COR-L47 (cell line): ENCODE data around the gene HIPK2.
"Not testable (repeated sequence)": the region's sequence is repeated elsewhere in the genome, so short reads cannot be mapped to it uniquely, and the experiment has no call there.

Source experiments
- DNase-seq: peaks from one replicate; lab custom pipeline; 2025; lab: John Stamatoyannopoulos, UW

HIPK2 gene

DNA sequence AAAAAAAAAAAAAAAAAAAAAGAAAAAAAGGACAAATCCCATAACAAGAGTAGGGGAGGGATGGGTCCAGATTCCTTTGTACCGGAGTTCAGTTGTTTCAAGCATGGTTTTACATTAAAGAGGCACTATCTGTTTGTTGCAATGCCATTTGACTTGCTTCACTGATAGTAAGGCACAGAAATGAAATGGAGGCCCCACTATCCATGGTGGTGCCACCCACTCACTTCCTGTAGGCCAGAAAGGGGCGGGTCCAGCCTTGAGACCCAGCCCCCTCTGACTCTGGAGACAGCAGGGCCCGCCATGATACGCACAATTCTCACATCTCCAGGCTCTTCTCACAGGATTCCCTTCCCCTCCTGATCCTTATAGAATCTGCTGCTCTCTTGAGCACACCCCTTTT, 154.3 kb downstream of the HIPK2 start:
- DNase-seq, result no peak

DNA sequence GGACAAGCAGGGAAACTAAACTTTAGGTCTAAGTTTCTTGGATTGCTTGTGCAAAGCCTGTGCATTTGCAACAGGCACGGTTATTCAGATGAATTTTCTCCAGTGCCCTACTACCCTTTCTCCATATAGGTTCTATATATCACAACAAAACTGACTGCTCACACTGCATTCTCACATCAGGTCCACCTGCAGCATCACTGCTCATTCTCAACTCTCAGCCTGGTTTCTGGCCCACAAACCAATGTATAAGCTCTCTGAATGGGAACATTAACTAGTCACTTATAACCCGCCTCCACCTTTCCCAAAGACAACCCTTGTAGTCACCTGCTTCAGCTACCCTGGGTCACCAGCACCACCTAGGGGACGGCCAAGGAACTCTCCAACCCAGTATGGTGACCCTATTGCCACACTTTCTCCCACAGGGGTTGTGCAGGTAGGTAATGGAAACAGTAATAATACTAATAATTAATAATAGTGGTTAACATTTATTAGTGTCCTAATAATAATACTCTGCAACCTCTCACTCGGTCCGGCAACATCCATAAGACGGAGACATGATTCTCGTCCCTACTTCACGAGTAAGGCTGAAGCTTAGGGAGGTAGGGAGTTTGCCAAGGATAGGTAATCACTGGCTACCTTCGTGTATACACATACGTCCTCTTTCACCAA, 157.0 kb downstream of the HIPK2 start:
- DNase-seq, result peak; percentile 52

DNA sequence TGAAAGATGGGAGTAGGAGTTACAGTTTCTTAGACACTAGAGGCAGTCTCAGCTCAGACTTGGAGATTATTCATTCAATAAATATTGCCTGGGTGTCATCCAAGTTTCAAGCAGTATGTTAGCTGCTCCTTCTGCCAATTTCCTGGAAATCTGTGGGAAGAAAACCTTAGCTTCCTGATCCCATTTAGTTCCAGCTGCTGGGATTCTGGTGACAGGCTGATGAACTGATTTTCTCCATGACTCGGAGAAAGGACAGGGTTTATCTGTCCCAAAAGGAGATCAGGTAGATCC, 158.5 kb downstream of the HIPK2 start:
- no peak for DNase-seq

DNA sequence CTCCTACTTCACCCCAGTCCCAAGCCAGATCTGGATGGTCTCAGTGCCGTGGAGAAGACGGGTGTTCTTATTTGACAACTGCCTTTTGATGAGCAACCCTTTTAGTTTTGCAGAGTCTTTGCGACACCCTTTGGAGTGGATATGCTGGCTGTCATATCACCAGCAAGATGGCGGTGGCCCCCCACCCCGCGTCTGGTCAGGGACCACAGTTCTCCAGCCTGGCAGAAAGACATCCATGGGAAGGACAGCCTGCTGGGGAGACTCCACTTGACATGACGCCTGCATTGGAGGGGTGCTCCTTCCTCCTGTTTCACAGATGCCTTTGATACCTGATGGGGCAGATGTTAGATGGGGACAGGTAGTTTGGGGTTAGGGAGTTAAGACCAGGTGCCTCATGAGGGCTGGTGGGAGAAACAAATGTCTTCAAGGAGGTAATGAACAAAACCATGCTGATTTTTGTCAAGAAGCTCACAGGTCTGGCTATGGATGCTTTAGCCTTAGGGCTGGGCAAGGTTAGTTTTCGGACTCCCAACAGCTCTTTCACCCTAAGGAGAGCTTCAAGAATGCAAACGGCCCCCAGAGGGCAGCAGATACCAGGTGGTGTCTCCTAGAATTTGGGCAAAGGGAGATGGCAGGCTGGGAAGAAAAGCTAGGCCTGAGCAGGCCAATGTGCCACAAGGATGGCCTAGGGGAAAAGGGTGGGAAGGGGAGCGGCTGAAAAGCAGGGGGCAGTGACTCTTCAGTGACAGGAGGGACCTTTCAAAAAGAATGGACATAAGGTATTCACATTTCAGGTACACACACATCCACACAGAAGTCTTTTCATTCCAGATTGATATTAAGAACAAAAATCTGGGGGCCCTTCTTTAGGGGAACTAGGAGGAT, 159.1 kb downstream of the HIPK2 start:
- peak; percentile 29 for DNase-seq

DNA sequence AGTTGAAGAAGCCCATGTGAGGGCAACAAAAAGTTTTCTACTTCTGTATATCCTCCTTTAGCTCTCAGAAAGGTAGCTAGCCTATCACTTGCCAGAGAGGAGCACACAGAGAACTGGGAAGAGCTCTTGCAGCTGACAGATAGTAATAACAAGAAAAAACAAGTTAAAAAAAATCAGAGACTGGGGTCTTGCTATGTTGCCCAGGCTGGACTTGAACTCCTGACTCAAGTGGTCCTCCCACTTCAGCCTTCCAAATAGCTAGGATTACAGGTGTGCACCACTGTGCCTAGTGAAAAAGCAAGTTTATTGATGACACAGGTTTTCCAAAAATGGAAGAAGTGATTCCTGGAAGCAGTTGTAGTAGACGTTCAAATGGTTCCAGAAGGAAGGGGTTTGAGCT, 160.7 kb downstream of the HIPK2 start:
- no peak for DNase-seq

DNA sequence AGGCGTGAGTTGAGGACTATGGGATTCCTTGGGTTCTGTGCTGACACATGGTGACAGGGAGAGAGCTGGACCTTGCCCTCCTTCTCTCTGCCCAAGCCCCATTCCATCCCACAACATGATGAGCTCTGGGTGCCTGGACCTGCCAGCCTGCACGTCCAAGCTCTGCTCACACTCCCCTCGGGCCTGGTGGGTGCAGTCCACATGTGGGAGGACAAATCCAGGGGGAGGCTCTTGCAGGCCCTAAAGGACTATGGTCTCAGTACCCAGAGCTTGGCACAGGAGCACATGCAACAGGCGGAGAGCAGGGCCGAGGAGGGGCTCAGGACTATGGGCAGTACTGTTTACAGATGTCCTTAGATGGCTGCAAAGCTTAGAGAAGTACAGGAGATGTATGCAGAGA, 162.9 kb downstream of the HIPK2 start:
- DNase-seq, result no peak

DNA sequence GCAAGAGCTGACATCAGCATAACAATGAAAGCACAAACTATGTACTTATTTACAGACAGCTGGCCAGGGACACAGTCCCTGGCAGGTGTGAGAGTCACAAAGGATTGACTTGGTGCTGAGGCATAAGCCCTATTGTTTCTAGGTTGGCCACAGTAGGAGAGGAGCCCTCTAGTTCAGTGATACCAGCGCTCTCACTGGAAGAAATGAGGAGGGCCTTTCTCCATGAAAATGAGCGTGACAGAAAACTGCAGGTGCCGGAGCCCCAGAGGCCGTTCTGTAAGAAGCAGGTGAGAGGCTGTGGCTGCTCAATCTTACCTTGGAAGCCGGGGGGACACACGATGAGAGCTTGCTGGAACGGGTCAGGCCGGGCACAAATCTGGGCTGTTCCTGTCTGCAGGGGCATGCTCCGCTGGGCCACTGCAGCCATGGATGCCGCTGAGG, 163.8 kb downstream of the HIPK2 start:
- DNase-seq, result peak; percentile 81

DNA sequence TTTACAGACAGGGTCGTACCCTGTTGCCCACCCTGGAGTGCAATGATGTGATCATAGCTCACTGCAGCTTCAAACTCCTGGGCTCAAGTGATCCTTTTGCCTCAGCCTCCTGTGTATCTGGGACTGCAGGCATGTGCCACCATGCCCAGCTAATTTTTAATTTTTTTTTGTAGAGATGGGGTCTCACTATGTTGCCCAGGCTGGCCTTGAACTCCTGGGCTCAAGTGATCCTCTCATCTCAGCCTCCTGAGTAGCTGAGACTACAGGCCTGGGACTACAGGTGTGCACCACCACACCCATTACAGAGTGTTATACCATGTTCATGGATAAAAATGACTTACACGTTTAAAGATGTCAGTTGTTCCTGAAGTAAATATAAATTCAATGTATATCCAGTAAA, 166.2 kb downstream of the HIPK2 start:
- DNase-seq, result not testable (repeated sequence)

DNA sequence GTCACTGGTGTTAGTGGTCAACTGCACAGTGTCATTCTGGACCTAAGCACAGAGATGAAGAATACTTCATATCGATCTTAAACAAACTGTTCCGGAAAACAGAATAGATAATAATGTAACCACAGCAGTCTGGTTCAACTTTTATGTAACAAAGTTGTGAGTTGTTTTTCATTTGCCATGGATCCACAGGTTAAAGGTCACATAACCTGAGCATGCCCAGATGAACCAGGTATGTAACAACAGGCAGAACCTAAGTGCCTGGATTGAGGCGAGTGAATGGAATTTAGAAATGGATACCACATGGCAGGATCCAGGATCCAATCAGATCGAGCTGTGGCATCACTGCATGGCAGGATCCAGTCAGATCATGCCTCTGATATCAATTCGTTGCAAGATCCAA, 167.2 kb downstream of the HIPK2 start:
- DNase-seq, result no peak

DNA sequence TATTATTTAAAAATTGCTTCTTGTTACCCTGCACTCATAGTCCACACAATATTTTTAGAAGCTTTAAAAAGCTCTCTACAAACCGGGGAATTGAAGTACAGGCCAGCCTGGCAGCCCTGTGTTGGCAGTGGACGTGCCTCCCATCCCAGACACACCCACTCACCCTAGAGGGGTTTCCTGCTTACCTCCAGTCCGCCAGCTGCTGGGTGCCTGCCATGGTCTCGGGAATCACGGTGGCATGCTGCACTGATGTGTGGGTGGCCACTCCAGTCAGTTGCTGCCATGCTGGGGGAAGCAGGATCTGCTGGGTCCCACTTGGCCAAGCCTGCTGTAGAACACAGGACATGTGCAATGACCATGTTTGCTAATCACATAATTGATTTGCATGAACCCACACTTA, 173.9 kb downstream of the HIPK2 start:
- no peak for DNase-seq

DNA sequence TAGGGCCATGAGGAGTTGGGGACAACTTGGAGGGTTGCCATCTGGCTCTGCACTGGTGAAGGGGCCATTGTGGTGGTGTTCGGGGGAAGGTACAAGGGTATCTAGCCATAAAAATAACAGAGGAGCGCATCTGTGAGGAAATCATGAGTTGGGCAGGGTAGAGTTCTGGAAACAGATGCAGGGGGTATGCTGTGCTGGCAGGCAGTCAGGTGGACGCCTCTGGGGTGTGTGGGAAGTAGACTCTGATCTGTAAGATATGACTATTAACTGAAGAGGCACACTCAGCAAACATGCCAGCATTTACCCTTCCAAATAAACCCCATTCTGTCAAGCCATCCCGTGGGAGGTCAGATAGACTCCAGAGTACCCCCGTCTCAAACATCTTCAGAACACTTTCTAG, 174.5 kb downstream of the HIPK2 start:
- DNase-seq, result no peak

DNA sequence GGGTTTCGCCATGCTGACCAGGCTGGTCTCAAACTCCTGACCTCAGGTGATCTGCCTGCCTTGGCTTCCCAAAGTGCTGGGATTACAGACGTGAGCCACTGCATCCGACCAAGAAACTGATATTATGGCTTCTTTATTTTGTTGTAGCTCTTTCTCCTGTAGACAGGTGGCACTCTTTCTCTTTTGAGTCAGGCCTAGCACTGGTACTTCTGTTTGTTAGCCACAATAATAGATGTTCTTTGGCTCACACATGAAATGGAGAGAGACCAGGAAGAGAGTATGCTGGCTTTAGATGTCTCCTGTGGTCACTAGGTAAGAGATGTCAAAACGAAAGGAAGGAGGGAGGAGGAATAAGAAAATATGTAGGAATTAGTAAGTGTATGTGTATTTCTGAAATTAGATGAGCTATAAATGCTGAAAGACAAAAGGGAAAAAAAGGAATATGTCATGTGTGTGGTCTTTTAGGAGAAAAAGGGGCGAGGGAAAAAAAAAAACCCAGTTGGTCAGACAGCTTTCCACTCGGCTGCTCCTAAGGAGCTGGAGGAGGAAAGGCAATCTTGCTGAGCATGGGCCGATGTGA, 175.6 kb downstream of the HIPK2 start:
- no peak for DNase-seq

DNA sequence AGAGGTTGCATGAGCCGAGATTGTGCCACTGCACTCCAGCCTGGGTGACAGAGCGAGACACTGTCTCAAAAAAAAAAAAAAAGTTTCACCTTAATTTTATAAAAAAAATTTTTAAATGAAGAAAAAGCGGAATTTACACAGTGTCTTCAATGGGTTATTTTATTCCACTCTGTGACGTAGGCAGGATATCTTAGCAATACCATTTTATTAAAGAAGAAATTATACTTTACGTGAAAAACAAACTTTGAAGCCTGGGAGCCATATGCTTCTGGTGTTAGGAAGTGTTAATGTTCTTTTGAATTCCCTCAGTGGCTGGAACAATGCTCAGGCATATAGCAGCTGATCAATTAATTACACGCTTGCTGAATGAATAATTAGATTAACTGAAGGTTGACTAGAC, 176.6 kb downstream of the HIPK2 start:
- no peak for DNase-seq

DNA sequence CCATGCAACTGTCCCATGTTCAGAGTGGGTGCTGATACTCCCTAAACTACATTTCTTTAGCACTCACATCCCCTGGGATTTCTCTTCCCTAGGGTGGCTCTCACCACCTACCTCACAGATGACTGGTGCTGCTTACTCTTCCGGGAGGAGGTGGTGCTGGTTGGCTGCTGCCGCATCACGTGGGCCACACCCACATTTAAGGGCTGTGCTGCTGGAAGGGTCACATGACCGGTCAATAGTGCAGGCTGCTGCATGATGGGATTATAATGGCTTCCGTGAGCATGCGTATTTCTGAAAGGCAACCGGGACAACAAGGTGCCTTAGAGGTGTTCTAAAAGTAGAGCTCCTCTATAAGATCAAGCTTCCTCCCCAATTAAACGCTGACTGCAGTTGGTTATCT, 177.5 kb downstream of the HIPK2 start:
- no peak for DNase-seq

DNA sequence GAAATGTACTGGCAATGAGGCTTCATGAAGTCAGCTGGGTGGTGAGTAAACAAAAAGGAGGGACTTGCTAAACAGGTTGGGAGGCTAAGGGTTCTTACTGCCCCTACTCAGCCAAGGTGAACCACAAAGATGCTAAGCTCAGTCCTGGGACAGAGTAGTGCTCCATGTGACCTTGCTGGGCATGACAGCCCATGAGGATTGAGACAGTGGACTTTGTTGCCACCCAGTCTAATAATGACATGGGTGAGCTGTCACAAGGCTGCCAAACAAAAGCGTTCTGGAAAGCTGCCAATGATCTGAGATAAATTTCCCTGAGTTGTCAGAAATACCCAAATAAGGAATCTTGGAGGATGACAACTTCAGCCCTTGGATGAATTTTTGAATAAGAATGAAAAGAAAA, 179.2 kb downstream of the HIPK2 start:
- peak; percentile 83 for DNase-seq

DNA sequence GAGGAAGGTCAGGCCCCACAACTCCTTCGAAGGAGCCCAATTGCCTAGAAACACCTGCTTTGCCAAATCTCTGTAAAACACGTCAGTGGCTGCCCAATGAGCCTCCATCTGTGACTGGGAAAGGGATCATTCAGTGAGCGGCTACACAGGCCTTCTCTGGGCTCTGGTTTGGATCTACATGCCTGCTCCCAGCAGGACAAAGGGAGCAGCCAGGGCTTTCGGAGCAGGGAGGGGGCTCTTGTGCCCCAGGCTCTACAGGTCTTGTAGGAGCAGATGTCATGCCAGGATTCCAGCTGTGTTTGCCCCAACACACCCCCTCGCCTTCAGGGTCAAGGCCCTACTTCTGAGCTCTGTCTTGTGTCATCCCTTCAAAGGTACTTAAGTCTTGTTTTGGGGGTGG, 180.8 kb downstream of the HIPK2 start:
- no peak for DNase-seq

DNA sequence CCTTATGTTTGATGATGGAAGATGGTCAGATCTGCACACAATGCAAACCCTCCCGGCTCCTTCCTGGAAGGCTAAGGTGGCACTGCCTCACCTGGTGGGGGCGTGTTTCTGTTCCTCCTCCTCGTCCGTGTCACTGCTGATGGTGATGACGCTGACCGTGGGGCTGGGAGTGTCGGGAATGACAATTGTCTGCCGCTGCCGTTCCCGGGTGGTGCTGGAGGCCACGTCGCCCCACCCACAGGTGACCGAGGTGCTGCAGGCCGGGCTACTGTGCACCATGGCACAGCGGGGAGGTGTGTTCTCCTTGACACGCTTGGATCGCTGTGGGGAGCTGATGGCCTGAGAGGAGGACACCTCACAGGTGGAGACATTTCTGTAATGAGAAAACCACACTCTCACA, 181.2 kb downstream of the HIPK2 start:
- no peak for DNase-seq

DNA sequence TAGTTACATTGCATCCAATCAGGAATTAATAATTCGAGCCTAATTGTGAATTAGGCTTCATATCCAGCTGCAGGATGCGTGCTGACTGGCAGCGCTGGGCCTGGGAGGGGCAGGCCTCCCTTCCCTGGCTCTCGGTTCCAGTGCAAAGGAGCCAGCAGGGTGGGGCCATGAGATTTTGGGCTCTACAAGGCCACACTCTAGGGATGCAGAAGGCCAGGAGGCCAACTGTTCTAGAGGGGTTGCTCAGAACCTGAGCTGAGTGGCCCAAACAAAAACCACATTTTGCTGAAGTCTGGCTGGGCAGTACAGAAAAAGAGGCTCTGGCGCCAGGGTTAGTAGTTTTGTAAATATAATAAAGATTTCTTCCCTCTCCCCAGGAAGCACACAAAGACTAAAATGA, 182.0 kb downstream of the HIPK2 start:
- no peak for DNase-seq

DNA sequence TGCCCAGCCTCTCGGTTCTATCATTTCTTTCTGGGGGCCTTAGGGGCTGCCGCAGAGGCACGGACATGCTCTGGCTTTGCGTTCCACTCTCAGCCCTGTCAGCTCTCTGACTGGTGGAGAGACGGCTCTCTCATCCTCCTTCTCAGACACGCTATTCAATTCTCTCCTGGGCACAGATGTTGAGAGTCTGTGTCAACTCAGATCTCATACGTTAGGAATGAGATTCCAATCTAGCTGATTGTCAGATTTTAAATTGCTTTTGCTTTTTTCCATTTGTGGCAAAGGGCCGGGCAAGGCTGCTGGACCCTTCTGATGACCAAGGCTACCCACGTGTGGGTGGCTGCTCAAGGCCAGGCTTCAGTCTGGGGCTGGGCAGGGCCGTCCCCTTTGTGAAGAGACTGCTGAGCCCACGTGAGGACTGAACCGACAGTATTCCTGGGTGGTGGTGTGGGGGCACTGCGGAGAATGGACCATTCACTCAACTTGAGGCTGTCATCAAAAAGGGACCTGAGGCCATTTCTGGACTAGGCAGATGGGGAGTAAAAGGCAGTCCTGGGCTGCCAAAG, 182.8 kb downstream of the HIPK2 start:
- no peak for DNase-seq

DNA sequence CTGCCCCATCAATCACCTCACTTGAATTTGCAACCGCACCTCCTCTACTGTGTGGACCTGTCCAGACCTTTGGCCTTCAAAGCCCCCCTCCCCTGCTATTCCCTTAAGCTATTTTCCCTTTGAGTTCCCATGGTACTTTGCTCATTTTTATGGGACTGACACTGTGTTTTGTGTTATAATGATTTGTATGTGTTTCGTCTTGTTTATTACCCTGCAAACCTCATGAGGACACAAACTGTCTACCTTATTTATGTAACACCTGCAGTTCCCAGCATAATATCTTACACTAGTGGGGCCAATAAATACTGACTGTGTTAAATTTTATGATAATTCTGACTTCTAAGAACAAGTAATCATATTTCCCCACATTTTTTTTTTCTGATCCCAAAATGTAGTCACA, 183.7 kb downstream of the HIPK2 start:
- no peak for DNase-seq

DNA sequence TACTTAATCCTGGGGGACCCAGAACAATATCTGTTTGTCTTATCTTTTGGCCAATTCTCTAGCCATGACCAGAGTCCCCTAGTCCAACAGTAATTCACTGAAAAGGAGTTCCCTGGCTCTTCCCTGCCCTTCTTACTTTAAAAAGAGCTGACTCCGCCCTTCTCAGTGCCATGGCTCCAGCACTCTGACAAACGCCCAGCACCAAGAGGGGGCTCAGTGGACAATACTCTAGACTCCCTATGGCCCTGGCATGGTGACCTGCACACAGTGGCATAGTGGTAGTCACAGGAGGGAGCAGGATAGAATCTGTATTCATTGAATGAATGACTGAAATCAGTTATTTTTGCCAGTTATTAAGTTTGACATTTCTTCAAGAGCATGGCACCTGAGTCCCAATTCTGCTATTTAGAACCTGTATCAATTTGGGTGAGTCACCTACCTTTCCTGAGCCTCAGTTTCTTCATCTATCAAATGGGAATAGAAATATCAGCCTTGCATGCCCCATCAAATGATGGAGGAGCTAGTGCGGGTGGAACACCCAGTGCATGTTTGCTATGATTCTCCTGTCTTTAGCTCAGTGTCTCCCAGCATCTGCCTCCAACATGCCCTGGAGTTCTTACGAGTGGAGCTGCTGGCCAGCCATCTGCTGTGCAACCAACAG, 184.9 kb downstream of the HIPK2 start:
- DNase-seq, result no peak

DNA sequence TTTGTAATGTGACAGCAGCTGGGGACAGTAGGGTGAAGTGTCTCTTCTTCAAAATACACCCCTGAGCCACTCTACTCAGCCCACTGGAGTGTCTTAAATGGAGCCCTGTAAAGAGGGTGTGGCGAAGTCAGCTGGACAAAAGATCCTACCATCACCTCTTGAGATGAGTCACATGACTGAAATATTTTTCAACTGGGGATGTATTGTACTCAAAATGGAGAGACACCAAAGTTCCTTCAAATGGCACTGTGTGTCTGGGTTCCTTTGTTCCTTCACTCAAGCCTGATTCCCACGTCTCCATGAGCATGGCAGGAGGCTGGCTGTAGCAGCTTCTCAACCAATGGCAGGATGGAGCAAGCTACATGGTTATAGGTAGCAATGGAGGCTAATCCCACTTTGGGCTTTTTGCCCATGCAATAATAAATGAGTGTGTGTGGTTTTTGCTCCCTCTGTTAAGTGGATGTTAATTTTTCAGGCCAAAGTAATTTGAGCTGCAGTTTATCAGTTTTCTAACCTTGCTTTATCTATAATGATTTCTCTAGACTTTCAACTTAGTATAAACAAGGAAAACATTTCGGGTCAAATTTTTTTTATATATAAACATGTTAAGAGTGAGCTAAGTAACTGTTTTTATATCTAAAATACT, 186.1 kb downstream of the HIPK2 start:
- DNase-seq, result no peak
